ENCODE measurements around the gene GALNT5.

- TF ChIP-seq CTCF (optimal IDR thresholded peaks at IDR 0.05 in 1 of 3, IDR thresholded peaks at IDR 0.05 in 1 of 3, conservative IDR thresholded peaks at IDR 0.05 in 1 of 3; ENCODE audit: extremely low read depth in 1 of 3, insufficient read depth in 2 of 3, low read length in 3 of 3) (no peak), EZH2 (IDR thresholded peaks at IDR 0.05; ENCODE audit: low read length) (no peak)
Observed at GRCh38 chr2:157271590-157272203, 14.2 kb downstream of the GALNT5 start.
